EL (cell line): ENCODE data around the gene AIFM3.

Source experiments
- DNase-seq: peaks from one replicate; pipeline ENCODE4 v3.0.0-alpha.2; 2016

The AIFM3 gene

GRCh38 chr22:21029486-21030025 is 62.5 kb downstream of the AIFM3 start:
- no peak for DNase-seq

- no peak for DNase-seq
Observed at GRCh38 chr22:21030032-21030431, 63.0 kb downstream of the AIFM3 start.
